GM19467 (cell line): Measurements from ENCODE around the gene SLC6A11.

Experiments
- ATAC-seq: cut with Tn5 transposase; IDR thresholded peaks from one replicate; pipeline ENCODE4 v1.9.1; 2021; ENCODE audit warnings: mild to moderate bottlenecking, moderate library complexity; ENCODE audit not compliant: unreplicated experiment

Gene SLC6A11

DNA sequence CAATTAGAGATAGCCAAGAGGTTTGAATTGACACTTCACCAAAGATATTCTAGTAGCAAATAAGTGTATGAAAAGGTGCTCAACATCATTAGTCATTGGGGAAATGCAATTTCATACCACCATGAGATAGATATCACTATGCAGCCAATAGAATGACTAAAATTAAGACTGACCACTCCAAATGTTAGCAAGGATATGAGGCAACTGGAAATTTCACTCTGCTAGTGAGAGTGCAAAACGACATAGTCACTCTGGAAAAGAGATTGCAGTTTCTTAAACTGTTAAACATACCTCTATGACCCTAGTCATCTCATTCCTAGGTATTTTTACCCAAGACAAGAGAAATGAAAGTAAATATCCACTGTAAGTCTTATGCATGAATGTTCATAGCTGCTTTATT lies 27.6 kb upstream of the SLC6A11 start:
- no peak for ATAC-seq

DNA sequence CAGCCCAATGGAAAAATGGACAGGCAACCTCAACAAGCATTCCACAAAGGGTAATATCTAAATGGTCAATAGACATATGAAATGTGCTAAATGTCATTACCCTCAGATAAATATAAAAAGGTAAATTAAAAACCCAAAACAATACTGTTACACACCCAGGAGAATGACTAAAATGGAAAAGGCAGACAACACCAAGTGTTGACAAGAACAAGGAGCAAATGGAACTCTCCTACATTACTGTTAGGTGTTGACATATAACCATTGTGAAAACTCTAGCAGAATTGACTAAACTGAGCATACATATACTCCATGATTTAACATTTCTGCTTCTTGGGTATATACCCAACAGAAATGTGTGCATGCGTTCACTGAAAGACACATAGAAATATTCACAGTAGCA lies 25.3 kb upstream of the SLC6A11 start:
- ATAC-seq: no peak

DNA sequence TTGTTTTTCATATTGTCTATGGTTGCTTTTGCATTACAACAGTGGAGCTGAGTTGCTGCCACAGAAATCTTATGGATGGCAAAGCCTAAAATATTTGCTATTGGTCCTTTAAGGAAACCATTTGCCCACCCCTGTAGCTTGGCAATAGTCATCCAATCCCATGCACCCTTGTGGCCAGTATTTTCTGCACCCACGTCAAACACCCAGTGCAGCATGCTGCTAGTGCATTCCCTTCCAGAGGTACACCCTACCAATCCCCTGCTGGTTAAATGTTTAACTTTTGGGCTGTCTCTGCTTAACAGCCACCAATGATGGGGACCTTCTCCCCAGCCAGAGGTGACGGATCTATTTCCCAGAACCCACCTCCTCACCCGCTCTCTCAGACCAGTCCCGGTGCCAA lies 23.8 kb upstream of the SLC6A11 start:
- no peak for ATAC-seq

DNA sequence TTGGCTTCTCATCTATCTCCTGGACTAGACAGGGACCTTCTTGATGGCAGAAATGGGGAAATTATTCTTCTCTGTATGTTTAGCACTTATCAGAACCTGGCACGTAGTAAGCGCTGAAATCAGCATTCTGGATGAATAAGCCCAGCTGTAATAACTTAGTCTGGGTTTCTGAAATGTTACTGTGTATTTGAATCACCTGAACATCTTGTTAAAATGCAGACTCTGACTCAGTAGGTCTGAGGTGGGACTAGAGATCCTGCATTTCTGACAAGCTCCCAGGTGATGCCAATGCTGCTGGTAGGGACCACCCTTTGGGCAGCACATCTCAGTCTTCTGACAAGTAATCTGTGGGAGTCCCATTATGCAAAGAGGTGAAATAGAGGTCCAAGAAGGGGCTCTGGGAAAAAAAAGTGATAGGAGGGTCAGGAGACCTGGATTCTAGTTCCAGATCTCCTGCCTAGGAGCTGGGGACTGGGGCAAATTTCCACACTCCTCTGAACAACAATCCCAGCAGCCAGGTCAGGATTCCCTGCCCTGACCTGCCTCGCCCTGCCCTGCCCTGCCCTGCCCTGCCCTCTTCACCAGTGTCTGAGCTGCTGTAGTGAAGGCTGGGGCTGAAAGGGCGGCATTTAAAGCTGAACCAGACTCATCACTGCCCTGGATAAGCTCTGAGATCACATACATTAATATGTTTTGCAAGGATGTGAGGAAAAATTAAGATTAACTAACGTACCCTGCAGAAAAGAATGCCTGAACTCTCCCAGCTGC lies 17.2 kb upstream of the SLC6A11 start:
- ATAC-seq: no peak

DNA sequence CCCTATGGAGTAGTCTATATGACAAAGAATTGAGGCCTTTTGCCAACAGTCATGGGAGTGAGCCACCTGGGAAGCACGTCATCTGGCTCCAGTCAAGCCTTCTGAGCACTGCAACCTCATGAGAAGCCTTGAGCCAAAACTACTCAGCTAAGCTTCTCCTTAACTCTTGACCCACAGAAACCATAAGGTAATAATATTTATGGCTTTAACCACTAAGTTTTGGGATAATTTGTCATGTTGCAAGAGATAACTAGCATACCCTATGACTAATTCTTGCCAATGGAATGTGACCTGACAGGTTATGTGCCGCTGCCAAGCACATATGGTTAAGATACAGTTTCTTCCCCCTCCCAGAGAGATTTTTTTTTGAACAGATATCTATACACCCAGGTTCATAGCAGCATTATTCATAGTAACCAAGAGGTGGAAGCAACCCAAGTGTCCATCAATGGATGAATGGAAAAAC lies 11.8 kb upstream of the SLC6A11 start:
- ATAC-seq: no peak

DNA sequence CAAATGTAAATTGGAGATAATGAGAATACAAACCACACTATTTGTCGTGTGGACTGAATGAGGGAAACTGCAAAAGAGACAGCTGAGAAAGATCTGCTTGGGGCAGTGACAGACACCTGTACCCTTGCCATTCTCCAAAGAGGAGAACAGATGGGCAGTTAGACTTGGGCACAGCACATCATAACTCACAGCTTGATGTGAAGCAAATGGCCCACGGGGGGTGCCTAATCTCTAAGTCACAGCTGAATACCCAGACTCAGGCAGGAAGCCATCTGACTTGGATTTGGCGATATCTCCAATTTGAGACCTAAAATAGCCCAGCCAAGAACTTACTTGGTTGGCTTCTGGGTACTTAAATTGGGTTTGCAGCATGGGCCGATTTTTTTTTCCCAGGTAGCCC lies 10.0 kb upstream of the SLC6A11 start:
- no peak for ATAC-seq

DNA sequence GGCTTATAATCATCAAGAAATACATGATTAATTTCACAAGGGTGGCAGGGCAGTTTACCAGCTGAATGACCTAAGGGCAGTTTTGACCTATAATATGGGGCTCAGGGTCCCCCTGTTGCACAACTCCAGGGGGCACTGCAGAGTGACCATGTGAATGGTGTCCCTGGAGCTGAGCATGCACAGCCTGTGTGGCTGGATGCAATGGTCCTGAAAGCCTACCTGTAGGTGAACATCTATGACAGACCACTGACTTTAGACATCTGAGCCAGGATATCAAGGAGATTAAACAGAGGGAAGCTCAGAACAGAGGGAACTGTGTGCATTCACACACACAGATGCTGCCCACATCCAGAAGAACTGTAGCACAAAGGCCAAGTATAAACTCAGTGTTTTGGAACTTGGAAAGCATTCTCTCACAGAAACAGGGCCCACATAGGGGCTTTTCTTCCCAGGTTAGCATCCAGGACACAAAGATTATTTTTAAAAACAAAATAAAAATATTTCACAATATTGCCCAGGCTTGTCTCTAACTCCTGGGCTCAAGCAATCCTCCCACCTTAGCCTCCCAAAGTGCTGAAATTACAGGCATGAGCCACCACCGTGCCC lies 7.8 kb upstream of the SLC6A11 start:
- ATAC-seq: no peak

DNA sequence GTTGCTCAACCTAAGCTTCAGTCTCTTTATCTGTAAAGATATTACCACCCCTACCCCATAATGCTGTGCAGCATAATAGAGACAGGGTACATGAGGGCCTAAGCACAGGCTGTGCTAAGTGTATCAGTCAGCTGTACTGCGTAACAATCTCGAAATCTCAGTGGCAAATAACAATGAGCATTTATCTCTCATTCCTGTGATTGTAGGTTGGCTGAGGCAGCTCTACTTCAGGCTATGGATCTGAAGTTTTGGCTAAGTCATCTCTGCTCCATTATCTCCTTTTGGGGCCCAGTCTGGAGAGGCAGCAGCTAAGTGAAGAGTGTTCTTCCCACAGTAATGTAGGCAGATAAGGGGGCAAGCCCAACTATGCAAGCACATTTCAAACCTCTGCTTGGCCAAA lies 7.1 kb upstream of the SLC6A11 start:
- no peak for ATAC-seq

DNA sequence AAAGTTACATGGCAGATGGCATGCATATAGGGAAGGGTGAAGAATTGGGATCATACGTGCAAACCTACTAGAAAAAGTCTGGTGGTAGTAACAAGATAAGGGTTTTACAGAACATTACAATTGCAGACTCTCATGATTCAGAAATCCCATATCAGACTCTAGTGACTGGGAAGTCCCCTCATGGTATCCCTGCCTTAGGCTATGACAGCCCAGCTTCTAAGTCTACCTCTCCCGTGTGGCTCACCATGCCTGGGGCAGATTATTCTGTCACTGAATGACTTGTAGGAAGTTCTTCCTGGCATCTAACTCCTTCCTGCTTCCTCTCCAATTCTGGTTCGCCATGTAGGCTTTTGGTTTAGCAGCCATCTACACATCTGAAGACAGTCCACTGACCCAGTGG lies 5.7 kb upstream of the SLC6A11 start:
- no peak for ATAC-seq

DNA sequence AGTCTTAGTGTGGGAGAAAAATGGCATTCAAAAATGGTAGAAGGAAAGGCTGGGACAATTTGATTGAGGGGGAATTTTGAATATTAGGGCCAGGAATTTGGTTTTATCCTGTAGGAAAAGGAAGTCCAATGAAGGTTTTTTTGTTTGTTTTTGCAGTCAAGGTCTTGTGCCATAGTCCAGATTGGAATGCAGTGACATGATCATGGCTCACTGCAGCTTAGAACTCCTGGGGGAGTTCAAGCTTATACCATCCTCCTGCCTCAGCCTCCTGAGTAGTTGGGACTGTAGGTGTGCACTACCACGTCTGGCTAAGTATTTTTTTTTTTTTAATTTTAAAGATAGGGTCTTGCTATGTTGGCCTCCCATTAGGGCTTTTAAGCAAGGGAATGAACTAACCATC lies 2.6 kb upstream of the SLC6A11 start:
- ATAC-seq: no peak

DNA sequence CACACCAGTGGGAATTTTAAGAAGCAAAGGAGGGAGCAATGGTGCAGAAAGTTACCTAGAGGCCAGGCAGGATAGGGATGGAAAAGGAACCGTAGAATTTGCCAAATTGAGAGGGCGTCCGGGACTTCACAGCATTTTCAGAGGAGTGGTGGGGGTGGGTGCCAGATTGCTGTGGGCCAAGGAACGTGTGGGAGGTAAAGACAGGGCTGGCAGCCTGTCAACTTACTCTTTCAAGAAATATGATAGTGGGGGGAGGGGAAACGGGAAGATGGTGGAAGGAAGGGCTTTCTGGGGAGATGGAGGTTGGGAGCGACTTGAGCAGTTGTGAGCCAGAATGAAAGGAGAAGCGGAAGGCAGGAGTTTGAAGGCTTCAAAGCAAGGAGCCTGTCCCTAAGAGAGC lies 1.4 kb upstream of the SLC6A11 start:
- ATAC-seq: no peak

DNA sequence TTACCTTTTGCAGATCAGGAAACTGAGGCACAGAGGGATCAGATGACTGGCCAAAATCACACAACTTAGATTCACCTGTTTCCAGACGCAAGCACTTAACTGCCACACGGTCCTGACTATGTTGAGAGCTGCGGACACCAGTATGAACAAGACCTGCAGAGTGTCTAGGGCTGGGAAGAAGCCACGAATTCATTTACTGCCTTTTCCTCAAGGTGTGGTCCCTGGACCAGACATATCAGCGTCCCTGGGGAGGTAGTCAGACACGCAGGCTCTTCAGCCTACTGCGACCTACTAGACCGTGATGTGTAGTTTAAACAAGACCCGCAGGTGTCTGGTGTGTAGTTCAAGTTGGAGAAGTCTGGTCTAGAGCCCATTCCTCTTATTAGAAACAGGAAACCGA lies 541 bp upstream of the SLC6A11 start:
- no peak for ATAC-seq

DNA sequence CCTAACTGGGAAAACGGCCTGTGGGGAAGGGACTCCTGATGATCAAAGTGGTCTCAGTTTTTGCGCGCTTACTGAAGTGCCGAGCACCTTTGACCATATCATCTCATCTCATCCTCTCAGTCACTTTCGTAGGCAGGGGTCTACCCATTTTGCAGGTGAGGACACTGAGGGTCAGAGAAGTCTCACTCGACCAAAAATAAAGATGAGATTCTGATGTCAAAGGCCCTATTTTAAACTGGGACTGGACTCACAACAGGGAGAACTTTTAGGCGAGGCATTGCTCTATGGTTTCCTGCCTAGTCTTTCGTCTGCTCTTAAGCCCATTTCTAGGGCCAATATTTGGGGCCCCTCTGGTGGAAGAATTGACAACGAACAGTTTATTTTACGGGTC lies 830 bp downstream of the SLC6A11 start:
- ATAC-seq: no peak

DNA sequence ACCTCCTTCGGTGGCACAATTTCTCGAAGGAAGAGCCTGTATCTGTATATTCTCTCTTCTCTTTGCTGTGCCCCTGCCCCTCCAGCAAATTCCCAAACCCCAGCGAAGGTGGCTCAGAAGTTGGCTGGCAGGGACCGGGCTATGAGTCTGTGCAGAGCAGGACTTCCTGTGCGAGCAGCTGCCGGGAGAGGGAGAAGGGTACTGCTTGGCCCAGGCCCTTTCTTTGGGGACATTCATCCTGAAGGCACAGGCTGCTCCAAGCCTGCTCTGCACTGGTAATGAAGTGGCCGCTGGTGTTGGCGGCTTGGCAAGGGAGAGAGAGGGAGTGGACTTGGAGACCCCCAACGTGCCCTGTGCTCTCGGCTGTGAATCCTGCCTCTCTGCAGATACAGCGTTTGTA lies 1.5 kb downstream of the SLC6A11 start:
- no peak for ATAC-seq

DNA sequence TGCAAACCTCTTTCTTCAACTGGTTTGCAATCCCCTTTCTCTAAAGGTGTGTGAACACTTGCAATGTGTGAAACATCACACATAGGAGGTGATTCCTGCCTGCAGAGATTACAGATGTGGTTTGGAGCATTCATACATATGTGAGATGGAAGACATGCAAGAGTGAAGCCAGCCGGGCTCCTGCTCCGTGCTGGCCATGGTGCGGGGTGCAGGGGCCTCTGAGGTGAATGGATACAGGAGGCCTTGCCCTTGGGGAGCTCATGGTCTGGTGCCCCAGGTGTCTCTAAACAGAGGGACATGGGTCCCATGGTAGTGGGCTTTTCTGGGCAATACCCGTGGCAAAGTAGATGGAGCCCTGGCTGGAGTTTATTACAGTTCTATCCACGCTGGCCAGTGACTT lies 6.0 kb downstream of the SLC6A11 start:
- no peak for ATAC-seq

DNA sequence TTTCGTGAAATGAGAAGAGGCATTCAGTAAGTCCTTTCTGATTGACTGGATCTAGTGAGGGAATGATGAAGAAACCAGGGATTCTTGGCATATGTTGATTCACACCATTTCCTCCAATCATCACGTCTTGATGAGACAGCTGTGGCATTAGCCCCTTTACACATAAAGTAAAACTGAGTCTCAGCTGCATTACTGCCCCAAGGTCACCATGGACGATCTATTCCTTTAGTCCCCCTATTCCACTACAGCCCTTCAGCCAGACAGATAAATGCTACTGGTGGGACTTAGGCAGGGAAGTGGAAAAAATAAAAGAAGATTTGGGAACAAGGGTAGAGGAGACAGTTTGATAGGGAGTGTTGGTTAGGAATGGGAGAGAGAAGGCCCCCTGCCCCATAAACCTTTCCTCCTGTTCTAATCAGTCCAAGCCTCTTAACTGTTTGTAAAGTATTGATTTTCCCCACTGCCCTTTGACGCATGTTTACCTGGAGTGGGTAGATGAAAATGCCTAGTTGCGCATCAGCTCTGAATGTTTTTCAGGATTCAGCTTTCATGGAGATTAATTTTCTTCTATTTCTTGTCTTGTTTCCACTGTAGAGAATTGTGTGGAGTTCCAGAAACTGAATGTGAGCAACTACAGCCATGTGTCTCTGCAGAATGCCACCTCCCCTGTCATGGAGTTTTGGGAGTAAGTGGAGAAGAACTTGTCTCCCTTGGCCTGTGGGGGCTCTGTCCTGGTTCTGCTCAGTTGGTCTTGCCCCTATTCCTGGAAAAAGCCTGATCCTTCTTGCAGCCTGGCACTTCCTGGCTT lies 6.9 kb downstream of the SLC6A11 start:
- no peak for ATAC-seq

DNA sequence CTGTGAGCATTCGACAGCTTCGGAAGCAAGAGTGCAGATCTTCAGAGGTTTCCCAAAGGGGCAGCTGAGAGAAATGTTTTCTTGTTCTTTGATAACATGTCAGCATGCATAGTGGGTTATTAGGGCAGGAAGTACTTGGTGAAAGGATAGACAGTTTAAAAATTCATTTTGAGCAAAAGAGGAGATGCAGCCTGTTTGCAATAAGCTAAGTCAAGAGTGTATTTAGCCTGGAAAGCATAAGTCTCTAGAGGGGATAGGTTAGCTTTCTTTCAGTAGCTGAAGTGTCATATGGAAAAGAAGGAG lies 7.4 kb downstream of the SLC6A11 start:
- ATAC-seq: no peak

DNA sequence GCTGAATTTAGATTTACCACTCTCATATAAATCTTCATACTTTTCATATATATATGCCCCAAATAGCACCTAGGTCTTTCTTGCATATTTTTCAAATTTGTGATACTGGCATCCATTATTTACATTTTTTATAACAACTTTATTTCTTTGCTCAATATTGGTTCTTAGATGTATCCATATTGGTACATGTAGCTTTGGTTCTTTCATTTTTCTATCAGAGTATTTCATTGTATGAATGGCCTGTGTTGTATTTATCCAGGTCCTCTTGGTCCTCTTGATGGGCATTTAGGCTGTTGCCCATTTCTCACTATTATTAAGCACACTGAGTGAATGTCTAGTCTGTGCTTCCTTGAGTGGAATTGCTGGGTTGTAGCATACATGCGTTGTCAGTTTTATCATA lies 8.4 kb downstream of the SLC6A11 start:
- no peak for ATAC-seq

DNA sequence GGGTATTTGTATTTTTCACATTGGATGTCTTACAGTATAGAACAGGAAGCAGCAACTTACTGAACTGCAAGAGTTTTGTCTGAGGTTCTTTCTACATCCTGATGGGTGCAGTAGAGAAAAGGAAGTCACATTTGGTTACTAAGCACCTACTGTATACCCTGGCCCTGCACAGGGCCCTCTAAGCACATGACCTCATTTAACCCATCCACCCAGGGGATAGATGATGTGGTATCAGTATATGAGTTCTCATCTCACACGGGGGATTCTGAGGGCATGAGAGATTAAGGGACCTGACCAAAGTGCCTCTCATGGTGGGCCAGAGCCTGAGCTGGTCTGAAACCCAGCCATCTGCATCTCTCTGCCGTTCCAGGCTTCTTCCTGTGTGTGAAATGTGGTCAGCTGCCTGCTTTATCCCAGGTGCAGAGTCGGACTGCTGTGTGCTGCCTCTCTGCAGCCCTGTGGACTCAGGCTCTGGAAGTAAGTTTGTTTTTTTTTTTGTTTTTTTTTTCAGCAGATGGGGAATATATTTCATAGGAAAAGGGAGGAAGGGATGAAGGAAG lies 17.9 kb downstream of the SLC6A11 start:
- ATAC-seq: no peak

DNA sequence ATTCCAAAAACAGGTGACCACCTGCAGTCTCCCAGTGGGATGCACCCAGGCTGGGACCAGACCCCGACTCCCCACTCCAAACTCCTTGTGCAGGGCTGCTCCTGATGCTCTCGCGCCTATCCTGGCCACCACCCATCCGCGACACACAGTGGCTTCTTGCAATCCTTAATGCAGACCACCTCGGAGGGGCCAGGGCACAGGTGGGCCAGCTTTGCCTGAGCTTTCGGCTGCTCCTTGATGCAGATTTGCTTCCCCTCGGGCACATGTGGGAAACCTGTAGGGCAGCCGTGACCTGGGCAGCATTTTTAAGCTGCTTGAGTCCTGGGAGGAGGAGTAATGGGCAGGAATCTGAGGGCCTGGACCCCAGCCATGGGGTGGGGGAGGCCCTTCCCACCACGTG lies 18.9 kb downstream of the SLC6A11 start:
- ATAC-seq: no peak

DNA sequence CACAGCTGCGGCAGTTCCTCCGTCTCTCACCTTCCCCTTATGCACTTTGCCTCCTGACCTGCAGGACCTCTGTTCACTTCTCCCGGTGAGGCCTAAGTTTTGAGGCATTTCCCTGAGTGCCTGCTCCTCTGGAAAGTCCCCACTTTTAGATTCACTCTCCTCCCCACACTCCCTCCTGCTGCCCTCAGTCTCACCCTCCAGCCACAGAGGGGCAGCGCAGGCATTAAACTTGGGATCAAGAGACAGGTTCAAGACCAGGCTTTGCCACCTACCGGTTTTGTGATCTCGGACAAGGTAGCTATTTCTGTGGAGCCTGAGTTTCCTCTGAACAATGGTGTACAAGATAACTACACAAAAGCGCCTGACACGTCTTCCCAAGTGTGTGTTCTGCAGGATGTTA lies 19.4 kb downstream of the SLC6A11 start:
- no peak for ATAC-seq

DNA sequence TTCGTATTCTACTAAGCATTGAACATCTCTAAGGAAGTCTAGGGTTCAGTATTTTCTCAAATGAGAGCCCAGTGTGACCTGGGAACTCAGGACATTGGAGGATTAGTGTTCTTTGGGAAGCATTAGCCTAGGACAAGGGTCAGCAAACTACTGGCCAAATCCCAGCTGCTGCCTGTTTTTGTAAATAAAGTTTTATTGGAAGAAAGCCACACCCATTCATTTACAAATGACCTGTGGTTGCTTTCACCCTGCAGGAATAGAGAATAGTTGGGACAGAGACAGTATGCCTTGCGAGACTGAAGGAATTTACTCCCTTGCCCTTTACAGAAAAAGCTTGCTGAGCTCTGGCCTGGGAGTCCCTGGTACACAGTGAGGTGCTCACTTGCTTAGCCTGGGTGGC lies 20.6 kb downstream of the SLC6A11 start:
- ATAC-seq: no peak
